Vagina (tissue), 2 donors: ENCODE measurements around the gene ASF1A.

Experiments
- CTCF ChIP-seq, 3 experiments: fragments of 450-650 bp in 2 of 3; fragments of 200-600 bp in 1 of 3; sonication (generic) in 1 of 3; IDR thresholded peaks; one replicate each; pipeline ENCODE4 v1.5.1; 2017 to 2019; ENCODE audit warnings: antibody characterized with exemption in 3 of 3, mild to moderate bottlenecking in 2 of 3, moderate library complexity in 2 of 3
- POLR2A ChIP-seq, 2 donors: fragments of 450-650 bp; IDR thresholded peaks; one replicate each; pipeline ENCODE4 v1.6.1; 2017; ENCODE audit warnings: antibody characterized with exemption in 2 of 2, mild to moderate bottlenecking in 2 of 2, moderate library complexity in 2 of 2

GRCh38 chr6:118882314-118882905 lies 11.5 kb upstream of the ASF1A start:
- TF ChIP-seq CTCF (IDR thresholded peaks at IDR 0.05) (no peak), POLR2A (IDR thresholded peaks at IDR 0.05) (no peak)
